Activated CD8-positive, alpha-beta memory T cell treated with anti-CD3 and anti-CD28 coated beads, Interleukin-2, amount 50 U/mL, for 48 hours (primary cell): ENCODE measurements around the gene NAA80.

Experiments
- DNase-seq: peaks from one replicate; pipeline ENCODE4 v3.0.0-alpha.2; 2020

The NAA80 gene, protein sequence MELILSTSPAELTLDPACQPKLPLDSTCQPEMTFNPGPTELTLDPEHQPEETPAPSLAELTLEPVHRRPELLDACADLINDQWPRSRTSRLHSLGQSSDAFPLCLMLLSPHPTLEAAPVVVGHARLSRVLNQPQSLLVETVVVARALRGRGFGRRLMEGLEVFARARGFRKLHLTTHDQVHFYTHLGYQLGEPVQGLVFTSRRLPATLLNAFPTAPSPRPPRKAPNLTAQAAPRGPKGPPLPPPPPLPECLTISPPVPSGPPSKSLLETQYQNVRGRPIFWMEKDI

DNA sequence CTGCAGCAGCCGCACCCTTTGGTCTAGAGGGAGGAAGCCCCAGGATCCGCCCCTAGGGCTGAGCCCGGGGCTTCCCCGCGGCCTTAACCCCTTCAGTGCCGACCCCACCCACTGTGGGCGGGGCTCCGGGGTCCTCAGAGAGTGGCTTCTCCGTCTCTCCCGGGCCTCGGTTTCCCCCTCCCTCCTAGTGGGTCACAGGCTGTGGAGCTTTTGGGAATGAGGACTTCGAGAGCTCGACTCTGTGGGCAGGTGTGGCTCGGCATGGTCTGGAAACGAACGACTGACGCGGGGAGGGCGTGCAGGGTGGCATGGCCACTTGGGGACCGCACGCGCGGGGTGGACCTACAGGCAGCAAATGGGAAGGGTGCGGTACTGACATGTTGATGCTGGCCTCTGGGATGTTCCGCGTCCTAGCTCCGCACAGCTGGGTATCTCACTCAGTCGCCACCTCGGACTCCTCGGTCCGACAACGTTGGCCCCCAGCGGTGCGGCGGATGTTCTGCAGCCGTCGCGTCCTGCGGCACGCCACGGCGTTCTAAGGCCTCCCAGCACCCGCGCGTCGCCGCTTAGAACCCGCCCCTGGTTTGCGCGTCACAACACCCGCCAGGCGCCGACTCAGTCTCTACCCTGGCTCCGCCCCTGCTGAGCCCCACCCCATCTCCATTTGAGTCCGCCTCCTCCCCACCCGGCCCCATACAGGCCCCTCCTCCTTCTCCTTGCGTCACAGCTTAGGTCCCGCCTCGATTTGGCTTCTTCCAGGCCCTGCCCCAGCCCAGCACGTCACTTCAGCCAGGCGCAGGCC lies at the start of gene NAA80, which contains the start of gene HYAL3:
TSS of gene NAA80 (minus strand) at position 570 of the 802 bp plus-strand sequence. CDS start 1,942 bp downstream, outside the sequence.
TSS of gene HYAL3 (minus strand) at position 570 of the 802 bp plus-strand sequence. CDS start 3,803 bp downstream, outside the sequence.
- DNase-seq: peak; percentile 98

DNA sequence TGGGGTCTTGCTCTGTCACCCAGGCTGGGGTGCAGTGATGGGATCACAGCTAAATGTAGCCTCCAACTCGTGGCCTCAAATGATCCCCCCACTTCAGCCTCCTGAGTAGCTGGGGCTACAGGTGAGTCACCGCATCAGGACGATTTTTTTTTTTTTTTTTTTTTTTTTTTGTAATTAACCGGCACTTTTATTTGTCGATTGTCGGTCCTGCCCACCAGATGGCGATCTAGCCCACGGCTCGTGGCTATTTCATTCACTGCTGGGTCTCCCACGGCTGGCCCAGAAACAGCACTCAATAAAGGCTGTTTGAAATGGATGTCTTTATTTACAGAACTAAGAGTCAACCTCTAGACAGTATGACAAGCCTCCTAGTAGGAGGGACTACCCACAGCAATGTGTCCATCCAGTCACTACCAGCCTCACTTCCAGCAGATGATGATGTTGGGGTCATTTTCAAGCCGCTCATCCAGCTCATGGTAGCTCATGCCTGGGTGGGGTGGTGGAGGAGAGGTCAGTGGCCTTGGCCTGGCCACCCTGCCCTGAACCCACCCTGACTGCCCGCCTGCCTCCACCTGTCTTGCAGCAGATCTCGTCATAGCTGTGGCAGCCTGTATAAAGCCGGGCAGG lies 48.1 kb upstream of the NAA80 start:
- peak; percentile 79 for DNase-seq

DNA sequence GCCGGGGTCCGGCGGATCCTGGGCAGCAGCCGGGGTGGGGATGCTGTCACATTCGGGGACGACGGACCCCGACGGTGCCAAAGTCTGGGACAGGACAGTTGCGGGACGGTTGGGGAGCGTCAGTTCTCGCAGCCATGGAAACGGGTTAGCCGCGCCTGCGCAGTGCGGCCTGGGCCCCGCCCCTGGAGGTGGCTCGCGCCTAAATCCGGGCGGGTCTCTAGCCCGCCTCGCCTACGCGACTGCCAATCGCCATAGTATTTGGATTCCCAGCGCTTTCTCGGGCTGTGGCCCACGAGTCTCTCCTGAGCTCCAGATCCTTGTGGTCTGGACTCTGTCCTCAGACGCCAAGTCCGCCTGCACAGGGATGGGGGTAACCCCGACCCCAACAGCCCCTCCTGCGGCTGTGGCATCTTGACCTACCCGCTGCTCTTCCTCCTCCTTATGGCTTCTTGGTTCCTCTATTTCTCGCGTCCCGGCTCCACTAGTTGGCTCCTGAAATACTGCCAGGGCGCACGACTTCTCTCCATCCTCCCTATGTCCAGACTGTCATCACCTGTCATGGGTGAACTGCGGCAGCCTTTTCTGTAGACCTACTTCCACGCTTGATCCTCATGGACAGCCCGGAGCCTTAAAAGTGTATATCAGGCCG lies 46.5 kb upstream of the NAA80 start, which contains the start of gene ZMYND10:
TSS of gene ZMYND10 (minus strand) at position 147 of the 649 bp plus-strand sequence. CDS start 153 bp downstream, outside the sequence.
- DNase-seq: peak; percentile 90

DNA sequence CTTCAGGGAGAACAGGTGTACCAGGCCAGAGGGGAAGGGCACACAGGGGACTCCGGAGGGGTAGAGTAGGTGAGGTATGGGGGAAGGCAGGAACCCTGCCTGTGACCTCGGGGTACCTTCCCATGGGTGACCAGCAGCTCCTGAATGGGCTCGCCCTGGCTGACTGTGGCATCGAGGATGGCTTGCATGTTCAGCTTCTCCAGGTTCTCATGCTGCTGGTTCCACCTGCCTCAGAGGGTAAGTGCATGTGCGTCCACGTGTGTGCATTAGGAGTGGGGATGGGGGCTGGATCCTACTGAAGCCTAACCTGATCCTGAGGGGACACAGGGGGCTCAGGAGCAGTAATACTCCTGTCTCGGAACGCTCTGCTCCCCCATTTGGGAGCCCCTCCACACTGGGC lies 45.8 kb upstream of the NAA80 start:
- no peak for DNase-seq

DNA sequence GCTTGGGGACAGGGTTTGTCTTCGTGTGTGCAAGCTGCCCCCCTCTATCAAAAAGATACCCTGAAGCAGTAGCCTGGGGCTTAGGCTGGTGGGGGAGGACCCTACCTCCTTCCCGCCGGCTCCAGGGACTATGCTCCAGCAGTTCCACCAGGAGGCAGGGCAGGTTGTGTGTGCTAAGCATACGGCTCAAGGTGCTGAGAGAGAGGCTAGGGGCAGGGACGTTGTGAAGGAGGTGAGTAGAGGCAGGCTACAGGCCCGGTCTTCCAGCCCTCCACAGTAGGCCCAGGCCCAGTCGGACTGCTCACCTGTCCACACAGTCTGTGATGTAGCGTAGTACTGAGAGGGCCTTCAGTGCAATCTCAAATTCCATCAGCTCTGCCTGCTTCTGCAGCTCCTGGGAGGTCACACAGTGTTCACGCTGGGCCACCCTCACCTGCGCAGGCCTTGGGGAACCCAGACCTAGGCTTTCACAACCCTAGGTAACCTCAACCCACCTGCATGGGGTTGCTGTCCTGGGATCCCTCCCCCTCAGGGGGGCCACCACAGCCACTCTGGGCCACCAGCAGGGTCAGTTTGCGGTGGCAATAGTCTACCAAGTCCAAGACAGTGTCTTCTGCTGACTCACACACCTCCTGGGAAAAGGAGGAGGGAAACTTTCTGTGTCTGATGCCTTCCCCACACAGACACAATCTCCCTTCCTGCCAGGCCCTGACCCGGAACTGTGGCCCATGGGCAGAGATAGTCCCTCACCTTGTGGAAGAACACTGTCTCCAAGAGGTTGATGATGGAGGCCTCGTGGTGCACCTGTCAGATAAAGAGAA lies 43.8 kb upstream of the NAA80 start:
- no peak for DNase-seq

DNA sequence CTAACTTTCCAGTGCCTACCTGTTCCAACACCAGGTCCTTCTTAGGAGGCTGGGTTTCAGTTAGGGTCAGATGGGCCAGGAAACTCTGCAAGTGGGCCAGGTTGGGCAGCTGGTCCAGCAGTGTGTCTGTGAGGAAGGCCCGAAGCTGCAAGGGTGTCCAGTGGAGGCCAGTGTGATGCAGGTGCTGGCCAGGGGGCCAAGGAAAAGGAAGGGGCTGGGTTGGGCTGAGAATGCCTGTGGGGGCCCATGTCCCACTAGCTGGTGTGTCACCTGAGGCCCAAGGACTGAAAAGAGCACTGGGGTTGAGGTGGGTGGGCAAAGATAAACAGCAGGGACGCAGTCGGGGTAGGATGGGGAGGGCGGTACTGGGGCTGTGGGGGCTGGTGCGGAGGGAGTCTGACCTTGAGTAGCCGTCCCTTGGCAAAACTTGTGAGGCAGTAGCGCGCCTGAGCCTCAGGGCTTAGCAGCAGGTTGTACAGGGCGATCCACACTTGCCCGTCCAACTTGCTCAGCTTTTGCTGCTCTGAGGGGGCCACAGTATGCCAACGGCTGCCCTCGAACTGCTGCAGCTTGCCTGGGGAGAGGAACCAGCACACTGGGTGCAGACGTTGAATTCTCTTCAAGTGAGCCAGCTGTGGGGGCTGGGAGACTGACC lies 42.9 kb upstream of the NAA80 start:
- no peak for DNase-seq

DNA sequence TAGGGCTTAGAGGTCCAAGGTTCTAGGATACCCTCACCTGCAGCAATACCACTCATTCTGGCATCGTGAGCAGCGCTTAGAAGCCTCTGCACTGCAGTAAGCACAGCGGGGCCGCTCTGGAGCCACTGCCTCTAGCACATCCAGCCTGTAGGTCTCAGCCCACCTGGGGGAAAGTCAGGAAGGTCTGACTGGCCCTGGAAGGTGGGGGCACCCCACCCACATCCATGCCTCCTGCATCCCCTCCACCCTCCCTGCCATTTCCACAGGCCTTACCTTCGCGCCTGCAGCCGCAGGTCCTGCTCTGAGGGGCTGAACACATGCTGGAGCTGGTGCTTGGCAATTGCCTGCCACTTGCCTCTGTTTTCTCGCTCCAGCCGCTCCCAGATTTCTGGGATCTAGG lies 42.3 kb upstream of the NAA80 start:
- no peak for DNase-seq

DNA sequence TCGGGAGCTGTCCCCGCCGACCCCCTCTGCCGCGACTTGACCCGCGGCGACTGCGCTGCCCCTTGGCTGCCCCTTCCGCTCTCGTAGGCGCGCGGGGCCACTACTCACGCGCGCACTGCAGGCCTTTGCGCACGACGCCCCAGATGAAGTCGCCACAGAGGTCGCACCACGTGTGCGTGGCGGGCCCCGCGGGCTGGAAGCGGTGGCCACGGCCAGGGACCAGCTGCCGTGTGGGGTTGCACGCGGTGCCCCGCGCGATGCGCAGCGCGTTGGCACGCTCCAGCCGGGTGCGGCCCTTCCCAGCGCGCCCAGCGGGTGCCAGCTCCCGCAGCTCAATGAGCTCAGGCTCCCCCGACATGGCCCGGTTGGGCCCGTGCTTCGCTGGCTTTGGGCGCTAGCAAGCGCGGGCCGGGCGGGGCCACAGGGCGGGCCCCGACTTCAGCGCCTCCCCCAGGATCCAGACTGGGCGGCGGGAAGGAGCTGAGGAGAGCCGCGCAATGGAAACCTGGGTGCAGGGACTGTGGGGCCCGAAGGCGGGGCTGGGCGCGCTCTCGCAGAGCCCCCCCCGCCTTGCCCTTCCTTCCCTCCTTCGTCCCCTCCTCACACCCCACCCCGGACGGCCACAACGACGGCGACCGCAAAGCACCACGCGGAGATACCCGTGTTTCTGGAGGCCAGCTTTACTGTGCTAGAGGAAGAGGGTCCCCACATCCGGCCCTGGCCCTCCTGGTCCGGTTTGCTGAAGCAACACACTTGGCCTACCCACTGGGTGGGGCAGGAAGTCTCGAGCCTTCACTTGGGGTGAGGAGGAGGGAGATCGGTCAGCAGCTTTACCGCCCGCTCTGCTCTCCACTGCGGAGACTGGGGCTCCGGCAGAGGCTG lies 41.5 kb upstream of the NAA80 start, which contains the start of gene RASSF1:
TSS of gene RASSF1 (minus strand) at position 389 of the 882 bp plus-strand sequence. CDS start at position 358, 31 bp downstream.
- DNase-seq: peak; percentile 85

DNA sequence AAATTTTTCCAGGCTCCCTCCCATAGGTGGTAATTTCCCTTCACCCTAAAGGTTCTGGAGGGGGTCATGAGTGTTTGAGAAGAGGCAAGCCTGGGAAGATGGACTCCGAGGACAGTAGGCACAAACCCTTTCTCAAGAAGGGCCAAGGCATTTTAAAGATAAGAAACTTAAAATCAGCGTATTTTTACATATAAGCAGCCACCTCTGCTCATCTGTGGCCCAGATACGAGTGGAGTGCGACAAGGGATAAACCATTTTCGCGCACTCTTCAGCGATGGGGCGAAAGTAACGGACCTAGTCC lies 40.9 kb upstream of the NAA80 start:
- no peak for DNase-seq

DNA sequence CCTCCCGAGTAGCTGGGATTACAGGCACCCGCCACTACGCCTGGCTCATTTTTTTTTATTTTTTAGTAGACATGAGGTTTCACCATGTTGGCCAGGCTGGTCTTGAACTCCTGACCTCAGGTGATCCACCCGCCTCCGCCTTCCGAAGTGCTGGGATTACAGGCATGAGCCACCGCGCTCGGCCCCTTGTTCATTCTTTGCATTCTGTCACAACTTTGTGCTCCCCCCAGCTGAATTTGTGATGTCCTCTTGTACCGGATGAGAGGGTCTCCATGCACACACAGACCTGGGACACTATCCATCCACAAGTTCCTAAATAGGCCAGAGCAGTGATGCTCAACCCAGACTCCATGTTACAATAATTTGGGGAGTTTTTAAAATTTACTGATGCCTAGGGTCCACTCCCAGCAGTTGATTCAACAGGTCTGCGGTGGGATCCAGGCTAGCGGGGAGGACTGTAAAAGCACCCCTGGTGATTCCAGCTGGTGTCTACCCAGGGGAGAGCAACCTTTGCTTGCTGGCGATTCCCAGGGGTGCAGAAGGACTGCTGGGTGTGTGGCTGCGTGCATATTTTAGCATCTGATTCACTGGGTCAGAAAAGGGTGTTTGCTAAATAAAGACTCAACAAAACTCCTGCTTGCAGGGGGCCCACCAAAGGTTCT lies 40.4 kb upstream of the NAA80 start:
- no peak for DNase-seq

DNA sequence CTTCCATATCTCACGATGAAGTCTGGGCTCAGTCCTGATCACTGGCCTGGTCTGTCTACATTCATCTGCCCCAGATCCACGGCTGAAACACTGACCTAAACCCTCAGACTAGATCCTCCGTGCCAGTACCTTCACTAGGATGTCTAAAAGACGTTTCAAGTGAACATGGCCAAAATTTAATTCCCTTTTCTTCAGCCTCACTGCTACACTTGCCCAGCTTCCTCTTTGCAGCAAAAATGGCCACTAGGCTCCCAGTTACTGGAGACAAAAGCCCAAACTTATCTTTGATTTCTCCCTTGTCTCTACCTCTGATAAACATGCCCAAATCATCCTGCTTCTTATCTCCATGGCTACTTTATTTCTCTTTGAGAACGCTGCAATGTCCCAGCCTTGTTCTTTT lies 39.8 kb upstream of the NAA80 start:
- no peak for DNase-seq

DNA sequence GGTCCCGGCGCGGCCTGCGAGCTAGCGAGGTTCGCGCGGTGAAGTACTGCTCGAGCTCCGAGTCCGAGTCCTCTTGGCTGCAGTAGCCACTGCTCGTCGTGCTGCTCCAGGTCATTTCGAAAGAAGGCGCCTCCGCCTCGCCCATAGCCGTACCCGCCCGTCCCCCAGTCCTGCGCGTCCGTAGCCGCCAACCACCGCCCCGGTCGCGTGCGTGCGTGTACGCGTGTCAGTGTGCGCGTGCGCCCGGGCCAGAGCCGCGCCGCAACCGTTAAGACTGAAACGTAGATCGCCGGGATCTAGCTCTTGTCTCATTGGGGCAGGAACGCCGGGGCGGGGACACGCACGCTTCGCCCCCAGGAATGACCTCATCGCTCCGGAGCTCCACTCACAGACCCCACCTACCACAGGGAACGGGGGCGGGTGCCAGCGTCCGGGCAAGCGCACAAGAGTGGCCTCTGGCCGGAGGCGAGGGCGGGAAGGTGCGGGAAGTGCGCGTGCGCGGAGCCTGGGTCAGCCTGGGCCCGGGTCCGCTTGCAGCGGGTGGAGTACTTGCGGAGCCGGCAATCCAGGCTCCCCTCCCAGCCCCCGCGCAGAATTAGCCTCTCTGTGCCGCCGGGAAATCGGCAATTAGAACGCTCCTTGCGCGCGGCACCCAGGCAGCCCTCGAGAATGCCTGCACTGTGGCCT lies 38.1 kb upstream of the NAA80 start:
- DNase-seq: peak; percentile 96

DNA sequence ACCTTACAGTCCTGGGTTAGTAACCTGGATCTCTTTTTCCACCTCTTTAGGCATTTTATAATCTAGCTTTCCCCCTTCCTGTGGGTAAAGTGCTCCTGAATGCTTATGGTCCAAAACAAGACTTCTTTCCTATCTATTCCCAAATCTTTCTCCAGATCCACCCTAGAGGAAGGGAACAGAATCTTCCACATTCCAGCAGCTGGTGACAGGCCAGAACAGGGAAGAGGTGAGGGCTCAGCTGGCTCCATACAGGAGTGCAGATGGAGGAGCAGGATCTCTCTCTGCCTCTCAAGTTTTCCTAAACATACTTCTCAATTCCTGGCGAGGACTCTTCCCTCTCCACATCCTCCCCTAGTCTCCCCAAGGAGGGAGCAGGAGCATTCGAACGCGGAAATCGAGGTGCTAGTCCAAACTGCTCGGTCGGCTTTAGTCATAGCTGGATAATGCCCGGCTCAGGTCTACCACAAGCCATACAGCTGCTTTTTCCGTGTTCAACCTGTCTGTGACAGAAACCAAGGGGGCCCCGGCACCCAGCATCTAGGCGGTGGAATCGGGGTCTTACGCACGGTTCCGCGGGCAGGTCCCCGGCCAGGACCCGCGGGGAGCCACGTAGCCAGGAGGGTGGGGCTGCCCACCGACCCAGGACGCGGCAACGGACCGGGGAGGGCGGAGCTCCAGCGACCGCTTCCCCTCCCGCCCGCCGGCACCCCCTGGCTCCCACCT lies 37.4 kb upstream of the NAA80 start:
- DNase-seq: no peak

DNA sequence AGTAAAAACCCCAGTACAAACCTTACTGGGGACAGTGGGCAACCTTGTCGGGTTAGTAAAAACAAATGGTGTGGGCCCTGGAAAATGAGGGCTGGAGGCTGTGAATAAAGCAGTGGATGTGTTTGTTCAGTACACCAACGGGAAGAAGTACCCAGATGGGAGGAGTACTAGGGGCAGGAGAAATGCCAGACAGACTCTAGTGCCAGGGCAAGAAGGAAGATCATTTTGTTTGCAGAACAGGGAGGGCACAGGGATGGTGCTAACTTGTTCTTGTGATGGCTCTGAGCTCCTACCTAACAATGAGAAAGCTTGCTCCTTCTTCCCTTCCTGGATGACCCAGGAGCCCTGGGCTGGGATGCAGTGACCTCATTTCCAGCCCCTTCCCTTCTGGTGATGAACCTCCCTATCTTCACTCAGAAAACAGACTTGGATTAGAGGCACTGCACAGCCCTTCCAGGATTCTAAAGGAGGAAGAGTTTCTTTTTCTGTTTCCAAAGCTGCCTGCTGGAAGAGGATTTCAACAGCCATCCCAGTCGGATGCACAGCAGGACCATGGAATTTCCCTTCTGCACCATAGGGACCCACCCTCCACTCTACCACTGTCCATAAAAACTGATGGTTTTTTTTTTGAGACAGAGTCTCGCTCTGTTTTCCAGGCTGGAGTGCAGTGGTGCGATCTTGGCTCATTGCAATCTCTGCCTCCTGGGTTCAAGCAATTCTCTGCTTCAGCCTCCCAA lies 35.3 kb upstream of the NAA80 start:
- DNase-seq: no peak

DNA sequence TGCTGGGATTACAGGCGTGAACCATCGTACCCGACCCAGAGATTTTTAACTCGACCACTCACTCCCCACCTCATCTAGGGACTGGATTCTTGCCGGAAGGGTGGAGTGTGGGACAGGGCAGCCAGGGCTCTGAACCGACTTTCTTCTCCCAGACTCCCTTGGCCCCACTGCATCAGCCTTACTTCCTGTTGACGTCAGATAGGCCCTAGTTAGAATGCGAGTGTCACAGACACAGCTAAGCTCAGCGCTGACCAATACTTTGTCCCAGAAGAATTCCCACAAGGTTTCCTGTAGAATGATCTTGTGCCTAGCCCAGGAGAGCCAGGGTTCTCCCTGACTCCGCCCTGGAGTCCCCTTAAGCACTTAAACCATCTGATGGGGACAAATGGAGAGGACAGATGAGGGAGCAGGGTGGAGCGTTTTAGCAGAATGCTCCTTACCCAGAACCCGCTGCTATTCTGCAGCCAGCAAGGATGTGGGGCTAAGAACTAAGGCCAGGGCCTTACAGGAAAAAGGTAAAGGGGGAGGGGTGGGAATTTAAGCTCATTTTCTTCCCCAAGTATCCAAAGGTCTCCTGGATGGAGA lies 34.6 kb upstream of the NAA80 start:
- DNase-seq: no peak

DNA sequence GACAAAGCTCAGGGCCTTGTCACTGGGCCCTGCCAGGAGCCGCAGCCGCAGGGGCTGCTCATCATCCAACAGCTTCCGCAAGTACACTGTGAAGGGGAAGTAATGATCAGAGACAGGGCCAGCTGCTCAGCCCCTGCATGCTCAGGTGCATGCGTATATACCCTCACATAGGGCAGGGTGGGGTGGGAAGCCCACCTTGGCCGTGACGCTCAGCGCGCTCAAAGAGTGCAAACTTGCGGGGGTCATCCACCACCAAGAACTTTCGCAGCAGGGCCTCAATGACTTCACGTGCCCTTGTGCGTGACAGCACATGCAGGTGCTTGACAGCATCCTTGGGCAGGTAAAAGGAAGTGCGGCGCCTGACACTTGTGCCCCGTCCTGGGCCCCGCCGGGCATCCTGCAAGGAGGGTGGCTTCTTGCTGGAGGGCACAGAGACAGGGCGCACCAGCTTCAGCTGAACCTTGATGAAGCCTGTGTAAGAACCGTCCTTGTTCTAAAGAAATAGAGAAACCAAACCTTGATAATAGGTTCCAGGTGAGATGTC lies 32.2 kb upstream of the NAA80 start:
- DNase-seq: no peak

DNA sequence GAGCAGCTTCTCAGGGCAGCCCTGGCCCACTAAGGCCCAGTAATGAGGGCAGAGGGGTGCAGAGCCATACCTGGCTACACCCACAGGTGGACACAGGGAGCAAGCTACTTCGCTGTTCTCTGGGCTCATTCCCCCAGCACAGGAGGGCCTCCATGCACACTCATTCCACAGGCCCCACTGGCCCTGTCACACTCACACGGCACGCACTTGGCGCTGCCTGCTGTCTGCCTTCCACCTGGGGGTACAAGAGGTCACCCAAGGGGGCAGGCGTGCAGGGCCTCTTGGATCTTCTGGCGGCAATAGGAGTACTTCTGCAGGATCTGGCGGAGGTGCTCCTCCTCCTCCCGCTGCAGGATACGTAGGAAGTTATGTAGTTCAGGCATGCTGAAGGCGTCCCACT lies 31.1 kb upstream of the NAA80 start:
- DNase-seq: no peak
